Upper lobe of left lung (tissue), 4 donors: ENCODE data around the gene CTNNA1.

Experiments used
- CTCF ChIP-seq, 6 experiments: fragments of 450-650 bp in 4 of 6; fragments of 200-600 bp in 2 of 6; sonication (generic) in 2 of 6; IDR thresholded peaks; one replicate each; pipeline ENCODE4 v1.5.1; 2016 to 2019; ENCODE audit warnings: antibody characterized with exemption in 6 of 6
- EP300 ChIP-seq, 4 donors: sonication (generic); formaldehyde crosslinking; IDR thresholded peaks; one replicate each; pipeline ENCODE4 v1.5.1; 2017; ENCODE audit warnings: antibody characterized with exemption in 4 of 4, control low read depth in 2 of 4
- POLR2A ChIP-seq, 4 donors: fragments of 450-650 bp; IDR thresholded peaks; one replicate each; pipeline ENCODE4 v1.5.1; 2016 to 2017; ENCODE audit warnings: antibody characterized with exemption in 4 of 4, mild to moderate bottlenecking in 2 of 4
- POLR2AphosphoS5 ChIP-seq, 2 donors: sonication (generic); formaldehyde crosslinking; IDR thresholded peaks; one replicate each; pipeline ENCODE4 v1.5.1; 2017; ENCODE audit warnings: antibody characterized with exemption in 2 of 2

GRCh38 chr5:138951986-138952735 lies 198.9 kb downstream of the CTNNA1 start:
- TF ChIP-seq CTCF (IDR thresholded peaks at IDR 0.05) = no peak
- no peak for TF ChIP-seq POLR2A (IDR thresholded peaks at IDR 0.05)
- no peak for TF ChIP-seq EP300 (IDR thresholded peaks at IDR 0.05)
- TF ChIP-seq POLR2AphosphoS5 (IDR thresholded peaks at IDR 0.05) = no peak
